GM21515 (cell line): ENCODE data around the gene LTBP2.

Source experiments
- ATAC-seq: cut with Tn5 transposase; IDR thresholded peaks from one replicate; pipeline ENCODE4 v1.9.1; 2021; ENCODE audit not compliant: unreplicated experiment

The LTBP2 gene

DNA sequence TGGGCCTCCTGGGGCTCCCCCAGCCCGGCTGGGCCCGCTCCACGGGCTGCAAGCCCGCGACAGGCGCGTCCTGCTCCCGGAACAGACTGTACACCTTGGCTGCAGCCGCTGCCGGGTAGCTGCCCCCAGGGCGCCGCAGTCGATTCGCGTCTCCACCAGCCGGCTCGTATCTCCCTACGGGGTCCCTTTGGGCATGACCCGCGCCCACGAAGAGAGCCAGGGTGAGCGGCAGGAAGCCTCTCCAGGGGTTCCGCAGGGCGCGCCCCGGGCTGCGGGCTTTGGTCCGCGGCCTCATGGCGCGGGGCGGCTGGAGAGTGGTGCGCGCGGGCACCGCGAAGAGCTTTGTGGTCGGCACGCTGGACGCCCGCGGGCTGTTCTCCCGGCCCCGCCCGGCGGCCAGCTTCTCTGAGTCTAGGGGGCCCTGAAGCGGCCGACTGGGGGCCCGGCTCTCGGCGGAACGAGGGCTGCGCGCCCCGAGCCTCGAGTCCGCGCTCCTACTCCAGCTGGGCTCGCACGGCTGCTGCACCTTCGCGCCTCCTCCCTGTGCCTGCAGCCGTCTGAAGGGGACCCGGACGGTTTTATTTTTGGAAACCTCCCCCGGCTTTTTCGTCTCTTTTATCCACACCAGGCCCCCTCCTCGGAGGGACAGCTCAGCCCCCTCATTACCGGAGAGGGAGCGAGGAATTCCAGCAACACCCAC lies at the start of gene LTBP2:
Gene LTBP2, minus strand, starts transcription at position 588 of the 700 bp plus-strand sequence. Its CDS starts 293 bp downstream, at position 295.
- ATAC-seq, result no peak

DNA sequence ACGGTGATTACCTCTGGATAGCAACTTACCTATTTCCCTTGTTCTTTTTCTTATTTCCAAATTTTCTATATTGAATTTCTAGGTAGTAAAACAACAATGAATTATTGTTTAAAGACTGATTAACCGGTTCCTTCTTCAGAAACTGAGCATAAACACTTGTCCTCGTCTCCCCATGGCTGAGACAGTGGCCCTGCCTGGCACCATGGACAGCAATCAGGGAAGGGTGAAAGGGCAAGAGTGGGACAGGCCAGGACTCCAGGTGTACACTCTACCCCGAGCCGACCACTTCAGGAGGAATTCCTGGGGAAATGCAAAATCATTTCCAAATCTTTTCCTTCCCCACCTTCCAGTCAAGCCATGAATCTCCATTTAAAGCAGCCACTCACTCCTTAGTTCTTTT lies 48.8 kb upstream of the LTBP2 start:
- no peak for ATAC-seq

DNA sequence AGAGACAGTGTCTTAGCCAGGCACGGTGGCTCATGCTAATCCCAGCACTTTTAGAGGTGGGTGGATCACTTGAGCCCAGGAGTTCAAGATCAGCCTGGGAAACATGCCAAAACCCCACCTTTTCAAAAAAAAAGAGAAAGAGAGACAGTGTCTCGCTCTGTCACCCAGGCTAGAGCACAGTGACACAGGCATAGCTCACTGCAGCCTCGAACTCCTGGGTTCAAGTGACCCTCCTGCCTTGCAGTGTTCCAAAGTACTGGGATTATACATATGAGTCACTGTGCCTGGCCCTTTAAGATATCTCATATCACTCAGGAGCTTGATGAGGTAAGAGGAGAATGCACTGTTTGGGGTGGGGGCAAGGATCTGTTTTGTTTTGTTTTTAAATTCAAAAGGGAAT lies 48.1 kb upstream of the LTBP2 start:
- ATAC-seq, result no peak

DNA sequence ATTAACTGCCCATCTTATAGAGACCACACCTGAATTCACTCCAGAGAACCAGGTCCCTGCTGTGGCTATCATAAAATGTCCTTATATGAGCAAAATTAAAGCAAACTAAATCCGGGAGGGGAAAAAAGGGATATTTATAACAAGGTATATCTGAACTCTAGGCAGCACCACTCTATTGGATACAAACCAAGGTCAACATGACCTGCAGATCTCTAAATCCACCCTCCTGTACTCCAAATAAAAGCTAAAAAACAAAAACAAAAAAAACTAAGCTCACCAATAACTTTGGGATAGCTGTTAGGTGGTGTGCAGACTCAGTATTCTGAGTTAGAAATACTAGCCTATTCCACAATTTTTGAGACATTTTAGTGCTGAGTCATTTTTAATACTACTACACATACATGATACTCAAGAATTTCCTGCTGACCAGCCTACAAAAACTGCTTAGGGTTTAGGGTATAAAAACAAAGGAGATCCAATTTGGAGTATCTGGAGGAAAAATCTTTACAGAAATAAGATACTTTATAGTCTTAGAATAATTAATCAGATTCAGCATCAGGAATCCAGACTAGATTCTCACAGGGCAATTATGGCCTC lies 46.6 kb upstream of the LTBP2 start:
- ATAC-seq, result no peak

DNA sequence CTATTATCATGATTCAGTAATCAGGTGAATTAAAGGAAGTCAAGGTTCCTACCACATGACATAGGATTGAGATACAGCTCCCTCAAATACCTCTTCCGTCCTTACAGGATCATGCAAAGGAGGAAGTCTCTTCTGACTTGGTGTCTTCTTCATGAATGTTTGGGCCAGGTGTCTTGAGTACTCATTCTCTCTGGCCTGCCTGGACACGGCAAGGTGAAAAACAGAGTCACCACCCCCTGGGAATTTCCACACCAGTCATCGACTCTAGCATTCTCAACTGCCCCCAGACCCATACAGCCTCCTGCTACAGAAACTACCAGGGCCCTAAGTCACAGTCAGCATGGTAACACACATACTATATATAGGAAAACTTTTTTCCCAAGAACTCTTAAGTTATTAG lies 44.9 kb upstream of the LTBP2 start:
- ATAC-seq, result no peak

DNA sequence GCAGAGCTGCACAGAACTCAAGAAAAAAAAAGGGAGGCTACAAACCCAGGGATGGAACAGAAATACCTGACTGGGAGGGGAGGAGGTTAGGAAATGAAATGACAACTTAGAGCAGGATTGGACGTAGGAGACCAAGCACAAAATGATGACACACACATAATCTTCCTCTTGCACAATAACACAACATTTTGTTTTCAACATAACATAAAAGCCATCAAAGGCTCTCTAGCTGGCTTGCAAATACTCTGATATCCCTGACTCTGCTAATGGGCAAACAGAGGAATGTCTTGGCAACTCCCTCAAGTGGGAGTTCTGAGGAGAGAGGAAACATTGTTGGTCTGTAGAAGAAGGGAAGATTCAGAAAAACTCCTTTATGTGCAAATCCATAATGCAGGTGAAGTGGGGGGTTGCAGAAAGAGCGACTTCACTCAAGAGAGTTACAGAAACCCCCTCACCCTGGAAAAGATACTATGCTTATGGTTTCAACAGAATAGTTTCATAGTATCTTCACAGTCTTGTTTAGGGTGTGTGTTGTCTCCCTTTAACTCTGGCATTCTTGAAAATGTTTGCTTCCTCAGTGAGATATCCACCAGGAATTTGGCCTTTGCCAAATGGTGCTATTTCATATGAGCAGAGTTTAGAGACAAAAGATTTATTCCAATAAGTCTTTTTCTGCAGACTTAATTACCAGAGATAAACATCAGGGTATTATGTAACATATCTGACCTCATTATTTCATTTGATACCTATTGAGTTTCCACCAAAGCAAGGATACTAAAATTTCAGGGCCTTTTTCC lies 43.8 kb upstream of the LTBP2 start:
- ATAC-seq, result no peak

DNA sequence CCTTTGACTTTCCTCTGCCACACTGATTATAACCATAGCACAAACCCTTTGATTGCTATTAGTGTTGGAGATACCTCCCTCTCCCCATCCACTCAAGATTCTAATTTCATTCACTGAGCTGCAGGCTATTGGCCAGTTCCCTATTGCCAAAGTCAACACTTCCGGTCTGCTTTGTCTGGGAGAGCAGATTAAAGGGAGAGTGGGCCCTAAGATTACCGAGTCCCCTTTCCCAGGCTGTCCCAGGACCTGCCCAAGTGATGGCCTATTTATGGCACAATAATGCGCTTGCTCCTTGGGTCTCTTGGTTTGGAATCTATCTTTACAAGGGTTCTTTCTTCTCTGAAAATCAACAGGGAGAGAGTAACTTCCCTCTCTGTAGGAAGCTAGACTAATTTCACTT lies 42.9 kb upstream of the LTBP2 start:
- ATAC-seq, result no peak

DNA sequence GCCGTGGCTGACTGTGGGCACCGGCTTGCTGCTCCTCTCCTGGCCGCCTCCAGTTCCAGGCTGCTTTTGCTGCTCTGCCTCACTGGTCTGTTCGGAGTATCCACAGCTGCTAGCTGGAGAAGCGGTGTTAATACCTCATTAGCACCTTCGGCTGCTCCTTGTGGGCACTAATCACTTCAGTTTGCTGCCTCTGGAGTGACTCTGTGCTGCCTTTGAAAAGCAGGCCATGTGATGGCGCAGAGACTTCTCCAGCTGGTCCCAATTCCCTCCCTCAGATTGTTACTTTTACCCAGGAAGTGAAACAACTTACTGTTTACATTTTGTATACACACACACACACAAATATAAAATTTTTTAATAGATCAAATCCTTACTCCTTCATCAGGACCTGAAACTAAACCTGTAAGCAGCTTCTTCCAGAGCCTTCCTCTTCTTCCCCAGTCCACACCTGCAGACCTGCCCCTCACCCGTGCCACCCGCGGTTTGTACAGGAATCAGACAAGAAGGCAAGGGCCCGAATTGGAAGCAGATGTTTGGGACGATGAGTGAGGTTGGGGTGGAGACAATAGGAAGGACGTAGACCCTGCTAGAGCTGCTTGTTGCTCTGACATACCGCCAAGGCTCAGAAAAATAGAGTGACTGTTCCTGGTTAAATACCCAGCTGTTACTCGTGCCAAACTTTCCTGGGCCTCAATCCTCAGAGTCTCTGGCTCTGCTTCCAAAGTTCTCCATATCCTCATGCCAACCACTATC lies 41.5 kb upstream of the LTBP2 start:
- ATAC-seq, result no peak

DNA sequence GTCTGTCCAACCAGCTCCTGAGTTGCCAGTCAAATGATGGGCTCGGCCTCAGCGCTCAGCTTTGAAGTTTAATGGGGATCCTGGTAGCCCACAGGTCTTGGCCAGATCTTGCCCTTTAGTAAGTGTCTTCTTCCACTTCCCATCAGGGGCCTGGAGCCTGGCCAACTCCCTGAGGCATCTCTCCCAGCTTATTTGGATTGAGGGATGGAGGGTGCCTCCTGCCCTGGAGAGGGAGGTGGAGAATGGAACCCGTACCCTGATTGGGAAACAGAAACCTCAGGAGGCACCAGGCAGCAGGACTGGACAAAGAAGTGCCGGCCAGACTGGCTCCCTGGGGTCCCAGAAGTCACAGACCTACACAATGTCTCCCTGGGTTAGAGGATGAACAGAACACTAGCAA lies 40.5 kb upstream of the LTBP2 start:
- ATAC-seq, result no peak

DNA sequence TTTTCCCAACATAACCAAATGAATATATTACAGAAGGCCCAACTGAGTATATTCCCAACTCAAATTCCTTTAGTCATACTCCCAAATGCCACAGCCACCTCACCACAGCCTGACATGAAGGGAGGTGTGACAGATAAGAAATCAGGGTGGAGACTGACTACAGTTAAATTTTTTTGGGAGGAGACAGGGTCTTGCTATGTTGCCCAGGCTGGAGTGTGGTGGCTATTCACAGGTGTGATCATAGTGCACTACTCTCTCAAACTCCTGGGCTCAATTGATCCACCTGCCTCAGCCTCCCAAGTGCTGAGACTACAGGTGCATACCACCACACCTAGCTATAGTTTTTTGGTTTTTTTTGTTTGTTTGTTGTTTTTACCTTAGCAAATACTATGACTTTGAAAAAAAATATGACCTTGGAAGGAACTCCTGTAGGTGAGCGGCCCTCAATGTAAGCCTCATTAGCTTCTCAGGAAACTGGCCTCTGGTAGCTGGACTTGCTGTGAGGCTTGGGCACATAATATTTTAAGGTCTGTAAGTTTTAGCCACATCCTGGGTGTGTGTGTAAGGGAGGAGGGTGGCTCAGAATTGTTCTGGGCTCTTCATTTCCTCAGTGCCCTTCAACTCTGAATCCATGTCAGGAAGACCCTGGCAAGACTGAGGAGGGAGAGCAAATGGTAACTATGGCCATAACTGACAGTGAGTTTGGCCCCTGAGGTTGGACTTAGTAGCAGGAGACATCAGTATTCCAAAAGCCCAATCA lies 39.1 kb upstream of the LTBP2 start:
- ATAC-seq, result no peak

DNA sequence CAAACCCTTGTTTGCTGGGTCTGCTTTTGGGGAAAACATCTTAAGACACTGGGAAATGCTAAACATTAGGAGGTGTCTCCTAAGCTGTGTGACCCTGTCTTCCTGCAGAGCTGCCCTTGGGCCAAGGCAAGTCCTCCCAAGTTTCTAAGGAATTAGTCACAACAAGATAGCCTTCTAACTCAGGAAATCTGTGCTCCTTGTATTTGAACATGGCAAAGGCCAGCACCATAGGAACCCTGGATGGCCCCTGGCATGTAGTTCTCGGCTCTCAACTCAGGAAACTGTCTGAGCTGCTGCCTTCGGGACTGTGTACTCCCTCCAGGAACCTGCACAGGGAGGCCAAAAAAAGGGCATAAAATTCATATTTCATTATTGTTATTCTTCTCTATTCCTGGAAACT lies 37.6 kb upstream of the LTBP2 start:
- ATAC-seq, result no peak

DNA sequence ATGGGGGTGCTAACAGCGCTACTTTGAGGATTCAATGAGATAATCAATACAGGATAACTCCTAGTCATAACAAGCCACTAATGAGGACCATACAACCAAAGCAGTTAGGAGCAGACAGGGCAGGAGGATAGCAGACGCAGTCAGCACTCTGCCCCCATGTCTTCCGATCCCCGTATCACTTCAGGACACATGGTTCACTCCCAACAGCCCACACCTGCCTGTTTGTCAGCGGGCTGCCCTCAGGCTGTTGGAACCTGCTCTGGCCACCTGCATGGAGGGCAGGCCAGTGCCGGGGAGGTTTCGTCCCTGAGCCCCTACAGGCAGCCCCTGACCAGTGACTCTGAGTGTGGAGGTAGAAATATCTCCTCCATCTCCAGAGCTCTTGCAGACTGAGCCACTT lies 37.1 kb upstream of the LTBP2 start:
- no peak for ATAC-seq

DNA sequence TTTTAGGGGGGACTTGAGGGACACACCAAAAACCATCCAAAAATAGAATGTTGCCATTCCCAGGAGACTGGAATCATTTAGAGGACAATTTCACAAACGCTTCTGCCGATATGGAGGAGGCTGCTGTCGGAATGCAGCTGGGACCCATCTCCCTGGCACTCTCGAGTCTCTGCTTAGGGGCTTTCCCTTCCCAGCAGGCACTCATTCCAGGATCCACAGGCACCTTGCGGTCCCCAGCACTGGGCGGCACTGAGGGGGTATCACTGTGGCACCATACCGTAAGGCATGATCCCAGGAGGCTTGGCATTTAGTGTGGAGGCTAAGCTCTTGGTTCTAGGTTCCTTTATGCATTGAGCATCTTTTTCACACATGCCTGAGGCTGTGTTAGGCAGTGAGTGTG lies 36.6 kb upstream of the LTBP2 start:
- no peak for ATAC-seq

DNA sequence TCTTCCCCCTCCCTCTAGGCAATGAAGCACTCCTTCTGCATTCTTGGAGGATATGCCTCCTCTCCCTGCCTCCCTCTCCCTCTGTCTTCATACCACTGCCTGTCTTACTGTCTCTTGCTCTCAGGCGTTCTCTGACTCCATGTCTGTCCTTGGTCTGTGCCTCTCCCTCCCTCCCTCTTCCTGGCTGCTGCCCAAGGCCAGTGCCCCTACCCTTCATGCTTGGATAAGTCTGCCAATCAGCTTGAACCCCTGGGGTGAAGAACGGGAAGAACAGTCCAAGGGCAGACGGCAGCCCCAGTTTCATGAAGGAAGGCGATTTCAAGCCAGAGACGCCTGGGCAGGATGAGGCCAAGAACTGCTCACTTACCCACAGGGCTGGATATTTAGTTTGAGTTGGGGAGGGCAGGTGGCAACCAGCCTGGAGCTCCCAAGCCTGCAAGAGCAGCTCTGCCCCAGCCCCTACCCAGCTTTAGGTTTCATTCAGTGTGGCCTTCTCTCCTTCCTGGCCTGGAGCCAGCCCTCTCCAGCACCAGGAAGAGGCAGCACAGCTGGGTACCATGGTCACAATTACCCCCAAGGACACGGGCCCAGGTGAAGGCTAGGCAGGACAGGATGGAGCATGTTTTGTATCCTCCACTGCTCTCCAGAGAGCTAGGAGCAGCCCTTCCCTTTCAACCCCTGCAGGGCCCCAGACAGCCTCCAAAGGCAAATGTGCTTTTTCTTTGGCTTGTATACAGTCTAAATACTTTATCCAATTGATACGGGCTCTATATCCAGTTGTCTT lies 35.8 kb upstream of the LTBP2 start:
- ATAC-seq, result no peak

DNA sequence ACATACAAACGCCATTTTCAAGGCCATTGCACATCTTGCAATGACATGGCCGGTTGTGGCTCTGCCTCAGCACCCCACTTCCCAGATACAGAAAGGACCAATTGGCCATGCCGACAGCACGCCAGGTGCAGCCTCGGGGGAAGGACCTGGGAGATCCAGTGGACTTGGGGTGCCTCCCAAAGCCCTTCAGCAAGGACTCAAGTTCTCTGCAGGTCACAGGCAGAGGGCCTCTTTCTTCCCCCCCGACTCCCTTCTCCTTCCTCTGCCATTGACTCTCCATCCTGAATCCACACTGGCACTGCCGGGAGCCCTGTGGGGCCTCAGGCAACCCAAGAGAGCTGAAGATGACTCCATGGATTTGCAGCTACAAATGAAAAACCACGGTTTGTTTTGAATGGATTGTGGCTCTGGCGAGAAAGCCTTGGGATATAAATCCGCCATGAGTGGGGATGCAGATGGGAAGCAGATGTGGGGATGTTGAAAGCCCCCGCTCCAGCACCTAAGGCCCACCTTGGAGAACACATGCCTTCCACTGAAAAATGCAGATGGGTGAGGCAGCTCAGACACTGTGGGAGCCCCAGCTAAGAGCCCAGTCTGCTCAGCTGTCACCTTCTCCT lies 35.1 kb upstream of the LTBP2 start:
- no peak for ATAC-seq

DNA sequence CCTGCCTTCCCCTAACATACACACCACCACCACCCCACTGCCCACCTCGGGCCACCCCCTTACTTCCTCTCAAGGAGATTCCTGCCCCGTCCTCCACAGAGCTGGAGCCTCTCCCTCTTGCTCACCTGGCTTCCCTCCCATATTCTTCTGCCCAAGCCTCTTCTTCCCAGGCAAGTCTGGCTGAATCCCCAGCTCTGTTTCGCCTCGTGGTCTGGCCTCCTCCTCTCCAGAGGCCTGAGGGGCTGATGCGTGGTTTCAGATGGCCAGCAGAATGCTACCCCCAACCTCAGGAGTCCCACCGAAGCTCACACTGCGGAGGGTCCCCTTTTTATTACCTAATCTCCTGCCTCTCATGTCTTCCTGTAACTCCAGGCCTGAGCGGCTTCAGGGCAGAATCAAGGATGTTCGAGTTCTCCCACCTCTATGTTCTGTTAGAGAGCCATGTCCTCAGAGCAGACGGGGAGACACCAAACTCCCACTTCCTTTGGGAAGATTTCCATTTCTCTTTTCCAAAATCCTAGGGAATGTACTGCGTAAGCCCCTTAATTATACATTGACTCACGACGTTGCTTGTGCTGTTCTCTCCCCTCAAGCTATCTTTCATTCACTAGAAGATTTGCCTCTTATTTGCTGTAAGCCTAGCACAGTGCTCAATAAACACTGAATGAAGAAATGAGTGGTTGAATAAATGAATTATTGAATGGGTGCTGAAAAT lies 33.9 kb upstream of the LTBP2 start:
- ATAC-seq, result no peak

DNA sequence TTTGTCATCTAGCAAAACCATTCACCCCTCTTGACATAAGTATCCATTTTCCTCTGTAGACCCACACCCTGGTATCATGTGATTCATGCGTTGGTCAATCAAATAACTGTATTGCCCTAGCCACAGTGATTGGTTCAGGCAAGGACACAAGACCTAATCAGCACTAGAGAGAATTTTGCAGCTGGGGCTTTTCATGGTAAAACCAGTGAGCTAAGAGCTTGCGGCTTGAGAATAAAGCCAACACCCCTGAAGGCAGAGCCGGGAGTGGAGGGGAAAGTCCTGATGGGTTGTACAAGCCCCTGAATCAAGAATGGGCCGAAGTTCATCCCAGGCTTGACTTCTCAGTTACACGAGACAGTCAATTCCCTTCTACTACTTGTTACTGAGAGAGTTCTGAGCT lies 33.2 kb upstream of the LTBP2 start:
- no peak for ATAC-seq

DNA sequence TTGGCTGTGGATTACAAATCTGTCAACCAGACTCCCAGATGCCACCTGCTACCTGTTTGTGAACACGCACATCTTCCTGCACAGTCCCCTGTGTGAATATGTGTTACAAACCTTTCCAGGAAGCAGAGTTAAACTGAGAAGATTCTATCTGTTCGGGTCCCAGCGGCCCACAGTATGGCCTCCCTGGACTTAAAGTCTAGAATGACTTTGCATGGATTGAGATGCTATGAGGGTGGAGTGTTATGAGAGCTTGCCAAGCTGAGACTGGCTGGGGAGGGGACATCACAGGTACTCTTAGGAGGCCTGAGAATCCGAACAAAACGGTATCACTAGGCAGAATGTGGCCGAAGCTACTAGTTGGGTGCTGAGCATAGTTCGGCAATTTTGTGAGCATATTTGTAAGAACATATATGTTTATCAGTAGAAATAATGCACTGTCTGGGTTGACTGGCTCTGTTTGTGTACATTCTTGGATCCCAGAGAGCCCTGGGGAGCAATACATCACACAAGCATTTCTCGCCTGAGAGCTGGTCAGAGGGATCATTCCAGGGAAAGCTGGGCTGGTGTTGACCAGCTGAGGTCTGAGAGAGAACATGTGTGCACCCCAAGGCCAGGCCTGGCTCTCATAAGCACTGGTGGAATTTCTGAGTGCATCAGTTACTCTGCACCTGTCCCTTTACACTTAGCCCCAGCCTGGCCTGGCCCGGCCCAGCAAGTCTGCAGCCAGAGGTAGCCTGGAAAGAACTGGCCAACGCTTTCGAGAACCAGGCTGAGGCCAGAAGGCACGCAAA lies 29.8 kb upstream of the LTBP2 start:
- ATAC-seq, result no peak
